Suprapubic skin (tissue), 4 donors: ENCODE measurements around the gene DNASE1.

Source experiments
- CTCF ChIP-seq, 2 donors: fragments of 200-600 bp in 1 of 2; fragments of 450-650 bp in 1 of 2; sonication (generic) in 1 of 2; IDR thresholded peaks; one replicate each; pipeline ENCODE4 v1.5.1; 2016 to 2019; ENCODE audit warnings: antibody characterized with exemption in 2 of 2, mild to moderate bottlenecking in 1 of 2, moderate library complexity in 1 of 2
- EP300 ChIP-seq: sonication (generic); formaldehyde crosslinking; IDR thresholded peaks from one replicate; pipeline ENCODE4 v1.6.1; 2017; ENCODE audit warnings: antibody characterized with exemption
- POLR2A ChIP-seq, 2 donors: fragments of 450-650 bp; IDR thresholded peaks; one replicate each; pipeline ENCODE4 v1.6.1; 2017; ENCODE audit warnings: antibody characterized with exemption in 2 of 2, mild to moderate bottlenecking in 2 of 2, moderate library complexity in 2 of 2
- POLR2AphosphoS5 ChIP-seq, 3 donors: sonication (generic); formaldehyde crosslinking; IDR thresholded peaks; one replicate each; pipeline ENCODE4 v1.6.1; 2017; ENCODE audit warnings: antibody characterized with exemption in 3 of 3

- TF ChIP-seq CTCF (IDR thresholded peaks at IDR 0.05) = no peak
- TF ChIP-seq POLR2A (IDR thresholded peaks at IDR 0.05) = no peak
- TF ChIP-seq POLR2AphosphoS5 (IDR thresholded peaks at IDR 0.05) = no peak
- TF ChIP-seq EP300 = no peak
Observed at GRCh38 chr16:3687021-3687420, 32.5 kb downstream of the DNASE1 start.
